NT2/D1 (cell line): Measurements from ENCODE around the gene C4orf51.

Source experiments
- SUZ12 ChIP-seq: IDR thresholded peaks from 2 replicates; pipeline ENCODE4 v1.6.1; 2011; ENCODE audit not compliant: insufficient read length, insufficient read depth; ENCODE audit errors: extremely low read depth
- YY1 ChIP-seq: IDR thresholded peaks from 2 replicates; pipeline ENCODE4 v1.6.1; 2011; ENCODE audit not compliant: insufficient read length, insufficient read depth

DNA sequence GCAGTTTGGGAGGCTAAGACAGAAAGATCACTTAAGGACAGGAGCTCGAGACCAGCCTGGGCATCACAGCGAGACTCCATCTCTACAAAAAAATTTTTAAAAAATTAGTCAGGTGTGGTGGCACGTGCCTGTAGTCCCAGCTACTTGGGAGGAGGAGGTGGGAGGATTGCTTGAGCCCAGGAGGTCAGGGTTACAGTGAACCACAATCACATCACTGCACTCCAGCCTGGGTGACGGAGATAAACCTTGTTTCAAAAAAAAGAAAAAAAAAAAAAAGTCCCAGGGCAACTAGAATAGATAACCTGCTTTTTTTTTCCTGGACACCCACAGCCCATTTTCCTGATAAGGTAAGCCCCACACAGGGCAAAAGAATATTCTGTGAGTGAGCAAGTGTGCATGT lies 96.3 kb downstream of the C4orf51 start:
- TF ChIP-seq SUZ12 (no peak), YY1 (no peak)
